Osteoblast (primary cell): ENCODE data around the gene RPS2. TPM values are rescaled to one million over a fixed set of nuclear protein-coding genes. Genes with fewer than 3 reads are reported as not detected.

Experiments
- DNase-seq: peaks from one replicate; pipeline ENCODE4 v3.0.0; 2011; ENCODE audit warnings: low spot score, mixed read lengths; ENCODE audit not compliant: insufficient read length; ENCODE audit errors: missing footprints
- H2AFZ ChIP-seq: 2 replicates; pipeline ENCODE4 v1.6.0; 2011; ENCODE audit warnings: mild to moderate bottlenecking, low read length
- H3K27ac ChIP-seq: 2 replicates; pipeline ENCODE4 v1.5.1; 2011; ENCODE audit warnings: mild to moderate bottlenecking, low read depth, low read length, moderate library complexity
- H3K27me3 ChIP-seq: 2 replicates; pipeline ENCODE4 v1.6.0; 2012; ENCODE audit warnings: mild to moderate bottlenecking, control low read depth, inconsistent platforms, low read length, moderate library complexity; ENCODE audit not compliant: insufficient read depth
- H3K36me3 ChIP-seq: 2 replicates; pipeline ENCODE4 v1.5.1; 2011; ENCODE audit warnings: mild to moderate bottlenecking, low read length, control low read depth, moderate library complexity; ENCODE audit not compliant: insufficient read depth
- H3K4me1 ChIP-seq: 2 replicates; pipeline ENCODE4 v1.5.1; 2011; ENCODE audit warnings: mild to moderate bottlenecking, low read length, control low read depth, moderate library complexity; ENCODE audit not compliant: insufficient read depth
- H3K4me2 ChIP-seq: 2 replicates; pipeline ENCODE4 v1.6.0; 2011; ENCODE audit warnings: mild to moderate bottlenecking, low read length; ENCODE audit not compliant: insufficient read depth
- H3K4me3 ChIP-seq: fragments of 200-600 bp; sonication (generic); 3 replicates; pipeline ENCODE4 v1.5.1; 2012; ENCODE audit warnings: mild to moderate bottlenecking, low read length, inconsistent platforms; ENCODE audit not compliant: insufficient read depth
- H3K79me2 ChIP-seq: 2 replicates; pipeline ENCODE4 v1.6.0; 2012; ENCODE audit warnings: mild to moderate bottlenecking, low read length, control low read depth, inconsistent platforms; ENCODE audit not compliant: insufficient read depth
- H3K9me3 ChIP-seq: 2 replicates; pipeline ENCODE4 v1.5.1; 2011; ENCODE audit warnings: low read depth, low read length, control low read depth
- H4K20me1 ChIP-seq: 2 replicates; pipeline ENCODE4 v1.6.0; 2012; ENCODE audit warnings: mild to moderate bottlenecking, low read length, control low read depth; ENCODE audit not compliant: insufficient read depth
- CTCF ChIP-seq: IDR thresholded peaks from 2 replicates; pipeline ENCODE4 v1.5.1; 2011; ENCODE audit warnings: mild to moderate bottlenecking, low read depth, low read length, moderate library complexity; ENCODE audit errors: extremely low read depth
- total RNA-seq: library from RNA; depleted of rRNA; stranded (reverse); fragments of >200 nt; gene quantifications from 2 replicates; pipeline ENCODE4 v1.2.3, GENCODE V29; 2012

RPS2 gene
- total RNA-seq, 1 donor: 2,359 TPM

- no peak for TF ChIP-seq CTCF
- Histone ChIP-seq H3K4me1 (peaks cover 10% of the 10 kb centered on the region), H3K27ac (no peak overlapping the region), H3K27me3 (peaks cover under 1% of the 10 kb centered on the region), H3K36me3 (peaks cover 26% of the 10 kb centered on the region), H3K9me3 (no peaks in the 10 kb centered on the region), H3K79me2 (peaks cover 26% of the 10 kb centered on the region), H2AFZ (no peak overlapping the region), H4K20me1 (peaks cover 10% of the 10 kb centered on the region), H3K4me2 (no peak overlapping the region), H3K4me3 (no peak overlapping the region)
- DNase-seq: peak; percentile 72
Measured at GRCh38 chr16:1974157-1975070, 9.8 kb upstream of the RPS2 start.

GRCh38 chr16:1973461-1974156 is 9.0 kb upstream of the RPS2 start:
- Histone ChIP-seq H4K20me1 (peaks cover 5% of the 10 kb centered on the region), H3K4me2 (no peak overlapping the region), H2AFZ (no peak overlapping the region), H3K4me3 (no peak overlapping the region), H3K27ac (no peak overlapping the region), H3K36me3 (peaks cover 26% of the 10 kb centered on the region), H3K4me1 (peaks cover 10% of the 10 kb centered on the region), H3K27me3 (no peaks in the 10 kb centered on the region), H3K79me2 (peaks cover 26% of the 10 kb centered on the region), H3K9me3 (no peaks in the 10 kb centered on the region)
- no peak for TF ChIP-seq CTCF
- peak; percentile 87 for DNase-seq

GRCh38 chr16:1972490-1972877 is 7.9 kb upstream of the RPS2 start:
- no peak for TF ChIP-seq CTCF
- Histone ChIP-seq H4K20me1 (no peaks in the 10 kb centered on the region), H3K27me3 (no peaks in the 10 kb centered on the region), H3K79me2 (peaks cover 26% of the 10 kb centered on the region), H3K4me3 (peak overlapping the region; percentile 98), H3K4me1 (peaks cover 10% of the 10 kb centered on the region), H3K27ac (peak overlapping the region; percentile 94), H2AFZ (peak overlapping the region; percentile 80), H3K36me3 (peaks cover 24% of the 10 kb centered on the region), H3K4me2 (peak overlapping the region; percentile 98), H3K9me3 (no peaks in the 10 kb centered on the region)
- DNase-seq: peak; percentile 98
